Esophagus muscularis mucosa (tissue), 4 donors: ENCODE results near the gene PALMD.
A peak's percentile ranks its signal among the peaks of the same experiment; 100 is the strongest.

Experiments used
- CTCF ChIP-seq, 3 experiments: fragments of 200-600 bp in 2 of 3; fragments of 450-650 bp in 1 of 3; sonication (generic) in 2 of 3; IDR thresholded peaks; one replicate each; pipeline ENCODE4 v1.5.1; 2017 to 2019; ENCODE audit warnings: antibody characterized with exemption in 3 of 3, mild to moderate bottlenecking in 2 of 3, moderate library complexity in 1 of 3
- EP300 ChIP-seq: sonication (generic); formaldehyde crosslinking; IDR thresholded peaks from one replicate; pipeline ENCODE4 v1.6.1; 2017; ENCODE audit warnings: antibody characterized with exemption
- POLR2A ChIP-seq: fragments of 450-650 bp; IDR thresholded peaks from one replicate; pipeline ENCODE4 v1.6.1; 2017; ENCODE audit warnings: antibody characterized with exemption, moderate library complexity, mild to moderate bottlenecking, low read depth
- POLR2AphosphoS5 ChIP-seq, 2 donors: sonication (generic); formaldehyde crosslinking; IDR thresholded peaks; one replicate each; pipeline ENCODE4 v1.6.1; 2017; ENCODE audit warnings: antibody characterized with exemption in 2 of 2

GRCh38 chr1:99707535-99708142, 61.7 kb downstream of the PALMD start:
- TF ChIP-seq CTCF (IDR thresholded peaks at IDR 0.05) = peak; percentile 81 to 88 (median 88)
- no peak for TF ChIP-seq POLR2AphosphoS5 (IDR thresholded peaks at IDR 0.05)
- TF ChIP-seq POLR2A = no peak
- no peak for TF ChIP-seq EP300
